Heart right ventricle (tissue), 16 donors: ENCODE data around the gene SATB1. TPM values are rescaled to one million over a fixed set of nuclear protein-coding genes. Genes with fewer than 3 reads are reported as not detected.
"Not testable (repeated sequence)": the region's sequence is repeated elsewhere in the genome, so short reads cannot be mapped to it uniquely, and the experiment has no call there.

Source experiments
- ATAC-seq, 8 donors: fragments of 200-7000 bp; cut with Tn5 transposase; one replicate each; pipeline ENCODE4 v1.9.1; 2020; ENCODE audit warnings: mild to moderate bottlenecking in 8 of 8, moderate library complexity in 8 of 8, moderate number of reproducible peaks in 1 of 8
- DNase-seq, 2 donors: peaks; one replicate each; pipeline ENCODE4 v3.0.0-alpha.2; 2020
- H3K27ac ChIP-seq, 10 donors: fragments of 200-600 bp; sonication (generic) in 2 of 10; one replicate each; pipeline versions ENCODE4 v1.5.0 to v1.8.0; 2020 to 2022; ENCODE audit warnings: mild to moderate bottlenecking in 3 of 10
- H3K27me3 ChIP-seq, 7 donors: fragments of 200-600 bp; one replicate each; pipeline ENCODE4 v1.8.0; 2021 to 2022; ENCODE audit warnings: mild to moderate bottlenecking in 2 of 7
- H3K36me3 ChIP-seq, 9 donors: fragments of 200-600 bp; sonication (generic) in 1 of 9; one replicate each; pipeline versions ENCODE4 v1.5.0 to v1.8.0; 2020 to 2022; ENCODE audit warnings: mild to moderate bottlenecking in 2 of 9
- H3K4me1 ChIP-seq, 9 donors: fragments of 200-600 bp; sonication (generic) in 1 of 9; one replicate each; pipeline versions ENCODE4 v1.5.0 to v1.8.0; 2020 to 2022; ENCODE audit warnings: mild to moderate bottlenecking in 4 of 9
- H3K4me3 ChIP-seq, 10 donors: fragments of 200-600 bp; sonication (generic) in 2 of 10; one replicate each; pipeline versions ENCODE4 v1.5.0 to v1.8.0; 2020 to 2022; ENCODE audit warnings: mild to moderate bottlenecking in 7 of 10, moderate library complexity in 2 of 10
- H3K9me3 ChIP-seq, 11 donors: fragments of 200-600 bp in 10 of 11; sonication (generic) in 2 of 11; one replicate each; pipeline versions ENCODE4 v1.5.0 to v1.8.0; 2013 to 2022; ENCODE audit warnings: mild to moderate bottlenecking in 2 of 11, control low read depth in 1 of 11, moderate library complexity in 1 of 11
- WGBS, 2 donors: extraction: QIAGEN DNeasy Blood & Tissue Kit; methylation state at CpG; one replicate each; pipeline ENCODE4 v1.1.7; 2013; ENCODE audit warnings: inconsistent platforms in 1 of 2; 5-methylcytosine and 5-hydroxymethylcytosine counted together
- intact Hi-C, 10 donors: fragments of 100-400 bp; cut with DNase I; formaldehyde crosslinking; loops; one replicate each; pipeline versions ENCODE4 v1.11.1 to v1.14.2; 2022
- polyA plus RNA-seq, 2 donors: library from polyadenylated mRNA; stranded (reverse); fragments of 200-250 nt; gene quantifications; one replicate each; pipeline ENCODE4 v1.2.3, GENCODE V29; 2013
- total RNA-seq, 10 donors: library from RNA; stranded (reverse); fragmentation: NEBNext Ultra II Directional in 3 of 10; extraction: Animal tissue kit (Norgen Biotek cat#: 25700) in 3 of 10; gene quantifications; one replicate each; pipeline versions ENCODE4 v1.2.1 to v1.2.4, GENCODE V29; 2021 to 2023
- TF ChIP-seq, protein P1 (sequence below), 9 donors: fragments of 200-600 bp; sonication (generic) in 2 of 9; IDR thresholded peaks; one replicate each; pipeline versions ENCODE4 v1.5.0 to v1.8.0; 2021 to 2022; ENCODE audit warnings: antibody characterized with exemption in 9 of 9, mild to moderate bottlenecking in 5 of 9, moderate library complexity in 1 of 9
- donor health status: Arrhythmogenic right ventricular cardiomyopathy.
- donor health status: ischemic (EF 13 %, LVEDD 7.1; RV severe dilation, severe dysfunction).
- donor health status: healthy with polysubstance abuse.
- donor health status: DM: no; HTN: yes; CAD: no.
- donor health status: DM: no; HTN: no; CAD: no.
- donor health status: ischemic (EF 25% LVEDD 6.9; RV normal size, moderate dysfunction).
- donor health status: ischemic (EF 25% LVEDD 5.7; RV mildly dilated, moderate dysfunction).
- donor health status: healthy.
- donor health status: DM: yes; HTN: yes; CAD: no.
- donor health status: Ischemic cardiomyopathy.
- donor health status: ischemic (EF 35%, LVEDD 5.7; RV mildly dilated, moderate dysfunction).
- donor health status: nonischemic (EF 11% LVEDD 7.7; RV severe dilation, severe dysfunction).
- donor health status: DM: yes; HTN: yes; CAD: no.
- donor health status: PGD.
- donor health status: ischemic (EF 29% LVEDD 5.4; RV normal size, mild dysfunction).
- donor health status: nonischemic (EF 23%, LVEDD 6.1; RV moderate dilation, normal function).

SATB1 gene
- total and polyA plus RNA-seq, 12 donors, result 8.8 to 73.7 (median 49.5) TPM

DNA sequence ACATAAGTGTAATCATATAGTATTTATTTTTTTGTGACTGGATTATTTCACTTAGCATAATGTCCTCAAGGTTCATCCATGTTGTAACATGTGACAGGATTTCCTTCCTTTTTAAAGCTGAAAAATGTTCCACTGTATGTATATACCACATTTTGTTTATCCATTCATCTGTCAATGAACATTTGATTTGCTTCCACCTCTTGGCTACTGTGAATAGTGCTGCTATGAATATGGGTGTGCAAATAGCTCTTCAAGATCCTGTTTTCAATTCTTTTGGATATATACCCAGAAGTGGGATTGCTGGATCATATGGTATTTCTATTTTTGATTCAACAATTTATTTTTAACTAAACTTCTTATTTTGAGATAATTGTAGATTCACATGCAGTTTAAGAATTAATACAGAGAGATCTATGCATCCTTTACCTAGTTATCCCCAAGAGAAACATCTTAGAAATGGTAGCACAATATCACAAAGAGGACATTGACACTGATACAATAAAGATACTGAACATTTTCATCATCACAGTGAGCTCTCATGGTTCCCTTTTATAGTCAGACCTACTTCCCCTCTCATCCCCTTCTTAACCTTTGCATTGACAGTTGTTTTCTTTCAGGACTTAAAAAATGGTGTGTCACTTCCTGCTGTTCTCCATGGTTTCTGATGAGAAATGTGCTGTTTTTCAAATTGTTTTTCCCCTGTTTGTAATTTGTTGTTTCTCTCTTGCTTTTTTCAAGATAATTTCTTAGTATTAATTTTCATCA is 90.1 kb downstream of the SATB1 start:
- no peaks in the 10 kb centered on the region for H3K9me3 ChIP-seq
- TF ChIP-seq, protein P1, sequence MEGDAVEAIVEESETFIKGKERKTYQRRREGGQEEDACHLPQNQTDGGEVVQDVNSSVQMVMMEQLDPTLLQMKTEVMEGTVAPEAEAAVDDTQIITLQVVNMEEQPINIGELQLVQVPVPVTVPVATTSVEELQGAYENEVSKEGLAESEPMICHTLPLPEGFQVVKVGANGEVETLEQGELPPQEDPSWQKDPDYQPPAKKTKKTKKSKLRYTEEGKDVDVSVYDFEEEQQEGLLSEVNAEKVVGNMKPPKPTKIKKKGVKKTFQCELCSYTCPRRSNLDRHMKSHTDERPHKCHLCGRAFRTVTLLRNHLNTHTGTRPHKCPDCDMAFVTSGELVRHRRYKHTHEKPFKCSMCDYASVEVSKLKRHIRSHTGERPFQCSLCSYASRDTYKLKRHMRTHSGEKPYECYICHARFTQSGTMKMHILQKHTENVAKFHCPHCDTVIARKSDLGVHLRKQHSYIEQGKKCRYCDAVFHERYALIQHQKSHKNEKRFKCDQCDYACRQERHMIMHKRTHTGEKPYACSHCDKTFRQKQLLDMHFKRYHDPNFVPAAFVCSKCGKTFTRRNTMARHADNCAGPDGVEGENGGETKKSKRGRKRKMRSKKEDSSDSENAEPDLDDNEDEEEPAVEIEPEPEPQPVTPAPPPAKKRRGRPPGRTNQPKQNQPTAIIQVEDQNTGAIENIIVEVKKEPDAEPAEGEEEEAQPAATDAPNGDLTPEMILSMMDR (IDR thresholded peaks at IDR 0.05), result no peak
- ATAC-seq, result no peak
- H3K27me3 ChIP-seq, result no peaks in the 10 kb centered on the region
- H3K4me3 ChIP-seq, result no peak overlapping the region
- intact Hi-C loops, result no loop called here
- H3K4me1 ChIP-seq, result peaks cover 0 to 4% (median 0%) of the 10 kb centered on the region in 9 donors
- no peak for DNase-seq
- no peak overlapping the region for H3K27ac ChIP-seq
- no peaks in the 10 kb centered on the region for H3K36me3 ChIP-seq

DNA sequence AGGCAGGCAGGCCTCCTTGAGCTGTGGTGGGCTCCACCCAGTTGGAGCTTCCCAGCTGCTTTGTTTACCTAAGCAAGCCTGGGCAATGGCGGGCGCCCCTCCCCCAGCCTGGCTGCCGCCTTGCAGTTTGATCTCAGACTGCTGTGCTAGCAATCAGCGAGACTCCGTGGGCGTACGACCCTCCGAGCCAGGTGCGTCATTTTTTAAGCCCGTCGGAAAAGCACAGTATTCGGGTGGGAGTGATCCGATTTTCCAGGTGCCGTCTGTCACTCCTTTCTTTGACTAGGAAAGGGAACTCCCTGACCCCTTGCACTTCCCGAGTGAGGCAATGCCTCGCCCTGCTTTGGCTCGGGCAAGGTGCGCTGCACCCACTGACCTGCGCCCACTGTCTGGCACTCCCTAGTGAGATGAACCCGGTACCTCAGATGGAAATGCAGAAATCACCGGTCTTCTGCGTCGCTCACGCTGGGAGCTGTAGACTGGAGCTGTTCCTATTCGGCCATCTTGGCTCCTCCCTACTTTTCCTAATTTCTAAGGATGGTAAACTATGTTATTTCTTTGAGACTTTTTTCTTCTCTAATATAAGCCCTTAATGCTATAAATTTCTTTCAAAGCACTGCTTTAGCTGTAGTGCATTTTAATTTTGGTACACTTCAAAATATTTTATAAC is 94.2 kb downstream of the SATB1 start:
- ATAC-seq, H3K9me3 ChIP-seq, H3K4me1 ChIP-seq, DNase-seq, H3K27me3 ChIP-seq, H3K27ac ChIP-seq, H3K4me3 ChIP-seq, intact Hi-C loops, H3K36me3 ChIP-seq: not testable (repeated sequence)
- WGBS, 2 donors, result 80 to 83% methylated on average over 24 to 25 of the region's 25 CpGs

DNA sequence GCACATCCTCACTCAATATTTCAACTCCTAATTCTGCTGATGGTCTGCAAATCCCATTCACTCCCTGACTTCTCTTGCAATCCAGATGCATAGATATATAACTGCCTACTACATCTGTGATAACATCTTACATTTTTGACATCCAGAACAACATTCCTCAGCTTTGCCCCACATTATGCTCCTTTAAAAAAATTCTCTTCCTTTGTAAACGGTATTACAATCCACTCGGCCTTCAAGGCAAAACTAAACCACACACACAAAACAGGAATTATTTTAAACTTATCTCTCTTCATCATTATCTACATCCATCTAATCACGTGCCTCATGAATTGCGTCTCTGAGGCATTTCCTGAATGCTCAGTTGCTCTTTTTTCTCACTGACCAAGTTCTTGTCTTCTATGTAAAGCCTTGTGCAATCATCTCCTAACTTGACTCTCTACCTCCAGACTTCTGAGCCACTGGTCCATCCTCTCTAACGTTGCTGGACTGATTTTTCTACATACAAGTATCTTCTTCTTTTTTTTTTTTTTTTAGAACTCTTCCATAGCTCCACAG is 117.0 kb downstream of the SATB1 start:
- WGBS, 2 donors, result 49 to 68% methylated on average over 5 of the region's 5 CpGs

DNA sequence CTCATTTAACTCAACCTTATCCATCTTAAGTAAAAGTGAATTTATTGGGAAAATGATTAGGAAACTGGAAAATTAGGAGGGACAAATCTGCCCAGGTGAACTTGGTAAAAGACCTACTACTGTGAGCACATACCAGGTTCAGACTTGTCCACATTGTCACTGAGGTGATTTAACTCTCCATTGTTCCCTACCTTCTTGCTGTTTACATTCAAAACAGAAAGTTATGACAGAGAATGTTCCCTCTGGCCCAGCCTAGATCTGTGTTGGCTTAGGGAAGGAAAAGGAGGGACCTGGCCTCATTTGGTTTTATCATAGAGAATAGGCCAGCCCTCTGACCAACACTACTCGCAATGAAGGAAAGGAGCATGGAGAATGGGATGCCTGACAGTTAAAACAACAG is 117.6 kb downstream of the SATB1 start:
- Histone ChIP-seq H3K9me3 (no peaks in the 10 kb centered on the region), H3K27ac (no peak overlapping the region), H3K36me3 (no peaks in the 10 kb centered on the region), H3K4me1 (peaks cover 0 to 7% (median 0%) of the 10 kb centered on the region in 9 donors), H3K4me3 (no peak overlapping the region), H3K27me3 (no peaks in the 10 kb centered on the region)
- TF ChIP-seq, protein P1 (IDR thresholded peaks at IDR 0.05), result no peak
- intact Hi-C loops, result no loop called here
- 80 to 89% methylated on average over 1 of the region's 1 CpG for WGBS, 2 donors
- DNase-seq, result no peak
- no peak for ATAC-seq

More for the DNA sequence above, 117.0 kb downstream of the SATB1 start:
- intact Hi-C loops, result no loop called here
- no peak for DNase-seq
- Histone ChIP-seq H3K27me3 (no peaks in the 10 kb centered on the region), H3K9me3 (no peaks in the 10 kb centered on the region), H3K4me3 (no peak overlapping the region), H3K36me3 (no peaks in the 10 kb centered on the region), H3K27ac (no peak overlapping the region), H3K4me1 (peaks cover 0 to 7% (median 0%) of the 10 kb centered on the region in 9 donors)
- no peak for ATAC-seq
- TF ChIP-seq, protein P1 (IDR thresholded peaks at IDR 0.05), result no peak
